Measurements from ENCODE around the gene GARIN5A. TPM values are rescaled to one million over a fixed set of nuclear protein-coding genes. Genes with fewer than 3 reads are reported as not detected.

The GARIN5A gene
- polyA plus RNA-seq, 4 donors: 7.7 to 10.3 (median 9.2) TPM

DNA sequence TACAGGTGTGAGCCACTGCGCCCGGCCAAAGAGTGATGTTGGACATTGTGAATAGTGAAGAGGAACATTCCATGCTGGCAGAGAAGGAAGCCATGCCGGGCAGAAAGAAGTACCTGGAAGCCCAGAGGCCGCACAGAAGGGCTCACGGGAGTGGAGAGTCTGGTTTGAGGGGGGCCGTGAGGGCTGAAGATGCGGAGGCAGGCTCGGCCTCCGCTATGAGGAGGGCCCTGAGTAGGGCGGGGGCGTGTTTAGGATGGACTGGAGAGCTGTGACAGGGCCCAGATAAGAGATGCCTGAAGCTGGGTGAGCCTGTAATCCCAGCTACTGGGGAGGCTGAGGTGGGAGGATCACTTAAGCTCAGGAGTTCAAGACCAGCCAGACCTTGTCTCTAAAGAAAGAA lies 32.7 kb upstream of the GARIN5A start:
- no peak for DNase-seq (ENCODE audit: low read depth in 4 of 4, low spot score in 3 of 4)

GRCh38 chr19:50508843-50509190 lies 32.2 kb upstream of the GARIN5A start:
- DNase-seq (ENCODE audit: low read depth in 4 of 4, low spot score in 3 of 4): no peak

DNA sequence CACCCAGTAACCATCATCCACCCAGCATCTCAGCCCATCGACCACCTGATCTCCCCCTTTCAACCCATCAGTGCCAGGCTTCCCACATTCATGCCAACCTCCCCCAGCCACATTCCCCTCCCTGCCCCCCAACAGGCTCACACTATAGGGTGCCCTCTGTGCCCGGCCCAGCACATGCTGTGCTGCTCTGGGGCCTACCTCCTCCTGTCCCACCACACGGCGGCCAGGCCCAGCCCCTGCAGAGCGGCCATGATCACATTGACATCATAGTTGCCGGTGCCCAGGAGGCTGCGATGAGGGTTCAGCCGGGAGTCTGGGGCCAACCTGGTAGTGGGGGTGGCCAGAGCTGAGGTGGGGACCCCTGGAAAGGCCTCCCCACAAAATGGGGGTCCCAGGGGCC lies 30.7 kb upstream of the GARIN5A start:
- no peak for DNase-seq (ENCODE audit: low read depth in 4 of 4, low spot score in 3 of 4)

DNA sequence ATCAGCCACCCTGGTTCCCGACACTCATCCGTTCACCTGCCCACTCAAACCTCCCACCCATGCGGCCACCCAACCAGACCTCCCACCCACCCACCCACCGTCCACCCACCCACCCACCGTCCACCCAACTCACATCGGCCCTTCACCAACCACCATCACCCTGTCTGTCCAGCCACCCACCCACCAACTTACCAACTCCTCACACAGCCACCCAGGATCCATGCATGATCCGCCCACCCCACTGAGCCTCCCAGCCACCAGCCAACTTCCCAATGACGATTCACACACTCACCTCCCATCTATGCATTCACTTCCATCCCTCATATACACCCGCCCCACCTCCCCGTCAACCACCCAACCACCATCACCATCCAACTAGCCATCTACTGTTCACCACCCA lies 30.1 kb upstream of the GARIN5A start:
- no peak for DNase-seq (ENCODE audit: low read depth in 4 of 4, low spot score in 3 of 4)

GRCh38 chr19:50505856-50506611 lies 29.4 kb upstream of the GARIN5A start:
- no peak for DNase-seq (ENCODE audit: low read depth in 4 of 4, low spot score in 3 of 4)

- DNase-seq (ENCODE audit: low read depth in 4 of 4, low spot score in 3 of 4): no peak
Measured at GRCh38 chr19:50501568-50502475, 25.2 kb upstream of the GARIN5A start.

DNA sequence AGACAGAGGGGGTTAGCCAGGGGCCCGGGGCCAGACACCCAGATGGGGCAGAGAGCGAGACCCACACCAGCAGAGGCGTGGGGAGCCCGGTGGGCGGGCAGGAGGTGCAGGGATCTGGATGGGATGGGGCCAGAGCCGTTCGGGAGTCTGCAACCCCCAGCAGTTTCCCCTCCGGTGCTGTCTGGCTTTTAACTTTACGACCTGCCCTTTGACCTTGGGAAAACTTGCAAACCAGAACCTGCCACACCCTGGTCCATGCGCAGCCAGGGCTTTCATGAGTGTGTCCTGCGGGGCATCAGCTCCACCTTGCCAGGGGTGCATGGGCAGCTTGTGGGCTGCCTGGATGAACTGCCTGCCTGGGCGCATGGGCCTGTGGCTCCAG lies 24.5 kb upstream of the GARIN5A start:
- DNase-seq (ENCODE audit: low read depth in 4 of 4, low spot score in 3 of 4): no peak

DNA sequence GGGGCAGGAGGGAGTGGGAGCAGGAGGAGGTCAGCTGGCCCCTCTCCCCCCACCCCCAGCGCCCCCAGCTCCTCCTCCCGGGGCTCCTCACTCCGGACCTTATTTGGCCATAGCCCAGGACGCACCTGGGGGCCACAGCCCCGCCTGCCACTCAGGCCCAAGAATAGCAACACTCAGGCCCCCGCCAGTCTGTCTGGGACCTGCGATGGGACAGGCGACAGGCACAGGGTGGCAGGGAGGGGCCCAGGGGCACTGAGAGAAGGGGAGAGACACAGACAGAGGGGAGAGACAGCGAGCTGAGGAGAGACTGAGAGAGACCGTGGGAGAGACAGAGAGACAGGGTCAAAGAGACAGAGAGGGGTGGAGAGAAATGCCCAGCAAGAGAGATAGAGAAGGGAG lies 24.1 kb upstream of the GARIN5A start:
- no peak for DNase-seq (ENCODE audit: low read depth in 4 of 4, low spot score in 3 of 4)

DNA sequence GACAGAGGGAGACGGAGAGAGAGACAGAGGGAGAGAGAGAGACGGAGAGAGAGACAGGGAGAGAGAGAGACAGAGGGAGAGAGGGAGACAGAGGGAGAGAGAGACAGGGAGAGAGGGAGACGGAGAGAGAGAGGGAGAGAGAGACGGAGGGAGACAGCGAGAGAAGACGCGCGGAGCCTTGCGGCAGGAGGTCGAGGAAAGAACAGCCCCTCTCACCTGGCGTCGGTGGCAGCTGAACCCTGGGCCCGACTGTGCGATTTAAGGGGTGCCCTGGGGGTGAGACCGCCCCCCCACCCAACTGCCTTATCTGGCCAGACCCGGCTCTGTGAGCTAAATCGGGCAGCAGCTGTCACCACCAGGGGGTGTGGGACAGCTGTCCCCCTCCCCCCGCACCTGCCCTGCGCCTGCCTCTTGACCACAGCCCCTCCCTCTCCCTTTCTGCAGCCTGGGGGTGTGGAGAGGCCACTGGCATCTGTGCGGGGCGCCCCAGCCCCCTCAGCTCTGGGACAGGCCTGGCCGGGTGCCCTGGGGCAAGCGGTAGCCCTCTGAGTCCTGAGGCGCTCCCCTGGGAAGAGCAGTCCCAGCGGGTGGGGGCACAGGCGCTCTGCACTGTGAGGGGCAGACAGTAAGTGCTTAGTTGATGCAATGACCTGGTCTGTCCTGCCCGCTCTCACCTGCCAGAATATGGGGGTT lies 23.6 kb upstream of the GARIN5A start:
- no peak for DNase-seq (ENCODE audit: low read depth in 4 of 4, low spot score in 3 of 4)

GRCh38 chr19:50498219-50499056 lies 21.8 kb upstream of the GARIN5A start:
- DNase-seq (ENCODE audit: low read depth in 4 of 4, low spot score in 3 of 4): no peak

- DNase-seq (ENCODE audit: low read depth in 4 of 4, low spot score in 3 of 4): no peak
Measured at GRCh38 chr19:50497022-50497405, 20.4 kb upstream of the GARIN5A start.

- DNase-seq (ENCODE audit: low read depth in 4 of 4, low spot score in 3 of 4): no peak
Measured at GRCh38 chr19:50496189-50497021, 19.8 kb upstream of the GARIN5A start.

DNA sequence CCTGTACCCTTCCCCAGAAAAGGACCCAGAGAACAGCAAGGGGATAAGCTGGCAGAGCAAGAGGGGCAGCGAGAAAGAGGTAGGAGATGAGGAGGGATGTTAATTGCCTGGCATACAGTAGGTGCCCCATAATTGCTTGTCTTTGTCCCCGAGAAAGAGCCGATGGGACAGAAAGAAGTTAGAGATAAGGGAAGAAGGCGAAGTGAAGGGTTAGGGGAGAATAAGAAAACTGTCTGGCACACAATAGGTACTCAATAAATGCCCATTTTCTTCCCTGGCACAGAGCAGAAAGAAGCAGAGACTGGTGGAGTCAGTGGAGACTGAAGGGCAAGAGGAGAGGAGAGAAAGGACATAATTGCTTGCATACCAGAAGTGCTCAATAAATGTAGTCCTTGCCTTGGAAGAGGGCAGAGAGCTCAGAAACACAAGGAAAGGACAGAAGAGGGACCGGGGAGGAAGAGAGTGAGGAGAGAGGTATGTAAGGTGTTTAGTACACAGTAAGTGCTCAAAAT lies 18.4 kb upstream of the GARIN5A start:
- no peak for DNase-seq (ENCODE audit: low read depth in 4 of 4, low spot score in 3 of 4)

GRCh38 chr19:50494186-50495019 lies 17.8 kb upstream of the GARIN5A start:
- DNase-seq (ENCODE audit: low read depth in 4 of 4, low spot score in 3 of 4): no peak

- no peak for DNase-seq (ENCODE audit: low read depth in 4 of 4, low spot score in 3 of 4)
Measured at GRCh38 chr19:50493171-50493570, 16.5 kb upstream of the GARIN5A start.

- DNase-seq (ENCODE audit: low read depth in 4 of 4, low spot score in 3 of 4): no peak
Measured at GRCh38 chr19:50492303-50493052, 15.8 kb upstream of the GARIN5A start.

- DNase-seq (ENCODE audit: low read depth in 4 of 4, low spot score in 3 of 4): no peak
Measured at GRCh38 chr19:50490991-50491472, 14.4 kb upstream of the GARIN5A start.

- no peak for DNase-seq (ENCODE audit: low read depth in 4 of 4, low spot score in 3 of 4)
Measured at GRCh38 chr19:50490411-50490811, 13.8 kb upstream of the GARIN5A start.
